GM12892 (cell line): Measurements from ENCODE around the gene PPP2R5C.

ENCODE experiments used
- DNase-seq: peaks from one replicate; pipeline ENCODE4 v3.0.0; 2011; ENCODE audit not compliant: insufficient read length
- FAIRE-seq: peaks from 2 replicates; lab custom pipeline; 2011; peaks lifted over from hg19 to GRCh38; lab: Jason Lieb, UNC
- POLR2A ChIP-seq: IDR thresholded peaks from 2 replicates; pipeline ENCODE4 v1.6.1; 2011; ENCODE audit warnings: low read depth, low read length, control low read depth
- POLR2AphosphoS5 ChIP-seq: IDR thresholded peaks from 2 replicates; pipeline ENCODE4 v1.6.1; 2011; ENCODE audit warnings: low read depth, low read length, control low read depth
- TAF1 ChIP-seq: IDR thresholded peaks from 2 replicates; pipeline ENCODE4 v1.6.1; 2011; ENCODE audit warnings: low read depth, mild to moderate bottlenecking, control low read depth, low read length, borderline replicate concordance

Gene PPP2R5C

DNA sequence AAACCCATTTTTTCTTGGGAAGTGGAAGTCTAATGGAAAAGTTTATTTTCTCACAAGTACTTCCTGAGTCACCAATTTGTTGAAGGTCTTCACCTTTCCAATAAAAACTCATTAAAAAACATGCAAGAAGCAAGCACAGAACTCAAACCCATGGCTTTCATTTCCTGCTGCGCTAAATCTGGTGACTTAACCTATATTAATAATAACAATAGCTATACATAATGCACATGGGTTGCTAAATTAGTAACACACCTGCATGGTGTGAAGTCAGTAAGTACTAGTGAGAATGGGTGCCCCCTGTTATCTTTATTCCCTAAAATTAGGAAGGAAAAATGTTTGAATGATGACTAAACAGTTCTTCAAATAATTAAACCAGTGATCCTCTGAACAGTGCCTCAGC, 52.3 kb downstream of the PPP2R5C start:
- FAIRE-seq (no peak), DNase-seq (no peak)
- TF ChIP-seq POLR2A = no peak
- TF ChIP-seq TAF1 = no peak
- no peak for TF ChIP-seq POLR2AphosphoS5

DNA sequence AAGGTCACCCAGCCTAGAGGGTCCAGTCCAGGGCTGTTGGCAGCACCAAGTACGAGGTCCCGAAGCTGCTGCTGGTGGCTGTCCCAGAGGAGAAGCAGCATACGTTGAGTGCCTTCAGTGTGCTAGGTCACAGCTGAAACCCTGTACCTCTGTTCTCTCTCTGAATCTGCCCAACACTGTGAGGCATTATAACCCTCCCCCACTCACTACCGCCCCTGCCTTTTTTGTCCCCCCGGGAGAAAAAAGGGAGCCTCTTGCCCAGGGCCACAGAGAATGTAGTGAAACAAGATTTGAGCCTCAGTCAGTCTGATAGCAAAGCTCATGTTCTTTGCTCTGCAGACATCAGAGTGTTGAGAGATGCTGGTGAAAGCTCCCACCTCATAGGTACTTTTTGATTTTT, 53.4 kb downstream of the PPP2R5C start:
- FAIRE-seq (no peak), DNase-seq (no peak)
- TF ChIP-seq POLR2A = 0 out of 2 replicates have a peak, but pooled peaks have one; percentile 20
- no peak for TF ChIP-seq TAF1
- no peak for TF ChIP-seq POLR2AphosphoS5

DNA sequence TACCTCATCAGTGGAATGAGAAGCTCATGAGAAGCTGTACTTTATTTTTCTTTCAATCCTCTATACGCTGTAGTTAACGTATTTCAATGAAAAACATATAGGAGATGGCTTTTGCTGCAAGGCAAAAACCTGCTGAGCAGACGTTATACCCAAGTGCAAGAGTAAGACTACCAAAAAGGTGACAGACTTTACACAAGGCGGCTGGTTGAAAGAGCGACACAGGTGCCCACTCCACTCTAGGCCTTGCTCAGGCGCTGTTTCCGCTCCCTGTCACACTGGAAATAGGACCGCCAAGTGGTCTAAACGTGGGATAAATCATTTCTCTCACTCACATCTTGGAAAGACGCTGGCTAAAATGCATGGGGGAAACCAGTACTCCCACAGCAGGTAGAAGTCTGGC, 54.5 kb downstream of the PPP2R5C start:
- DNase-seq (no peak), FAIRE-seq (no peak)
- TF ChIP-seq TAF1 = no peak
- no peak for TF ChIP-seq POLR2AphosphoS5

DNA sequence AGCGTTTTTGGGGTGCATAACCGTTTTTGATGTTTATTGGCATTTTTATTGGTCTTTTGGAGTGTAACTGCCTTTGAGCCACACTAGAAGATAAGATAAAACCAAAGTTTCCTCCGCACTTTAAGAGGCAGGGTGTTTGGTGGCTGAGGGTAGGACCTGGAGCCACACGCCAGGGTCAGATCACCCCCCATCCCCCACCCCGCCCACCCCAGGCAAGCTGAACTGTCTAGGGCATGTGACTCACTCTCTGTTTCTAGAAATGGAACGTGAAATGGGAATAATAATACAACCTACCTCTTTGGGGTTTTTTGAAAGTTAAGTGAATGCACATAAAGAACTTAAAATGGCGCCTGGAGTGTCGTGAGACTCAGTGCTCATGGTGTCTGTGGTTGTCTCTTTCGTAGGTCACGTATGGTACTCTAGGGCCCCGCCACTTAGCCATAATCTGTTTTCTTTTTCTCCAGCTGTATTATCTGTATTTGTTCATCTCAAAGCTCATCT, 56.0 kb downstream of the PPP2R5C start:
- FAIRE-seq = no peak
- TF ChIP-seq POLR2AphosphoS5 (no peak), TAF1 (no peak), POLR2A (no peak)
- DNase-seq = no peak

DNA sequence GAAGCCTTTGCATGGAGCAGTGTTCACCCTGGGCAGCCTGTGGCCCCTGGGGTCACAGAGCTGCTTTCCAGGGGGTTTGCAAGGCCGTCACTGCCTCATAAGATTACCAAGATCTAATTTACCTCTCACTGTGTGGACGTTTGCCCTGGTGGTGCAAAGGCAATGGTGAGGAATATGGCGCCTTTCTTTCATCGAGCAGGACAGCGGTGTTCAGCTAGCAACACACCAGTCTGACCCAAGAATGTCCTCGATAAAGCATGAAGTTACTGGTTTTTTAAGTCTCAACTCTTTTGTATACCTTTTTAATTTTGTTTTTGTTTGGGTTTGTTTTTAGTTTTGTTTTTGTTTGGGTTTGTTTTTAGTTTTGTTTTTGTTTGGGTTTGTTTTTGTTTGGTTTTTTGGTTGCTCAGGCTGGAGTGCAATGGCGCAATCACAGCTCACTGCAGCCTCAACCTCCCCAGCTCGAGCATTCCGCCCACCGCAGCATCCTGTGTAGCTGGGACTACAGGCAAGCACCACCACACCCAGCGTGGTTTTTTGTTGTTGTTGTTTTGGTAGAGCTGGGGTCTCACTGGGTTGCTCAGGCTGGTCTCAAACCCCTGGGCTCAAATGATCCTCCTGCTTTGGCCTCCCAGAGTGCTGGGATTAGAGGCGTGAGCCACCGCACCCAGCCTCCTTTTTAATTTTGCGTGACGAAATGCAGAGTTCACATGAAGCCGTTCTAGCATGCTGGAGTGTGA, 57.9 kb downstream of the PPP2R5C start:
- FAIRE-seq = no peak
- no peak for DNase-seq
- TF ChIP-seq POLR2A = no peak
- no peak for TF ChIP-seq TAF1
- TF ChIP-seq POLR2AphosphoS5 = no peak

DNA sequence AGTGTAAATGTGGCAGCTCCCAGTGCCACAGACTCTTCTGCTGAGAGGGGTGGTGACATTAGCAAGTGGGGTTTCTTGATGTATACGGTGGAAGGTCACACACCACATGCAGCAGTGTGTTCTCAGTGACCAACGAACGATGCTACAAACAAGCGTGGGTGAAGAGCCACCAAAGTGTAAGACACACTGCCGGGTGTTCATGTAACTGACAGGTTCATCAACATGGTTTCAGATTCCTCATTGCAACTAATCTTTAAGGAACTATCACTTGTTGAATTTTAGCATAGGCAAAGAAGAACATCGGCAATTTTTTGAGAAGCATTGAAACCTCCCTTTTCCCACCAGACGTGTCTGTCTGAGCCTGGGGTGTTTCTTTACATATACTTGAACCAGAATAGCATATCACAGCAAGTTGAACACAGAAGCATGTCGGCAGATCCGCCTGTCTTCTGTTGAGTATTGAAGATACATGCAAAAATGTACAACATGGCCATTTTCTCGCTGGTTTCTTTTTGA, 58.8 kb downstream of the PPP2R5C start:
- DNase-seq = no peak
- peak; percentile 89 for FAIRE-seq
- TF ChIP-seq POLR2A = no peak

DNA sequence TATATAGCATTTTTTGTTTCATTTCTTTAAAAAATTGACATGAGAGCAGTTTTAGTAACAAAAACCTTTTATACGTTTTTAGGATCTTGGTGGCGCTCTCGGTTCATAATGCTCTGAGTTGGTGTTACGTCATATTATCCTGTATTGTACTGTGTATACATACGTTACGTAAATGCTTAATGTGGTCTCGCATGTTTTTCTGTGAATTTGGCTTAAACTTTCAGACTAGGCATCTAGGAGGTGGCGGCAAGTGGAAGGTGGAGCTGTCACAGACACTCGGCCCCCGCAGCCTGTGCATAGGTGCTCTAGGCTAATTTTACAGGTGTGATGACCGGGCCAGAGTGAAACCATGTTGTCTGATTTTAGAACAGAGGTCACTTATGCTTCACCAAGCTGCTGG, 60.0 kb downstream of the PPP2R5C start:
- no peak for TF ChIP-seq POLR2A
- no peak for TF ChIP-seq TAF1
- TF ChIP-seq POLR2AphosphoS5 = no peak
- no peak for DNase-seq
- FAIRE-seq = no peak

- no peak for DNase-seq
- no peak for FAIRE-seq
These were observed 61.6 kb downstream of the PPP2R5C start for GRCh38 chr14:101823066-101823465.

GRCh38 chr14:101823511-101824120, 62.1 kb downstream of the PPP2R5C start:
- FAIRE-seq (peak; percentile 93), DNase-seq (no peak)
- TF ChIP-seq POLR2A (peak; percentile 46), POLR2AphosphoS5 (peak; percentile 73; the same call in 1 of the 2 replicates), TAF1 (no peak)

More at GRCh38 chr14:101823066-101823465, 61.6 kb downstream of the PPP2R5C start:
- TF ChIP-seq TAF1 = no peak
- TF ChIP-seq POLR2AphosphoS5 = no peak
- no peak for TF ChIP-seq POLR2A

DNA sequence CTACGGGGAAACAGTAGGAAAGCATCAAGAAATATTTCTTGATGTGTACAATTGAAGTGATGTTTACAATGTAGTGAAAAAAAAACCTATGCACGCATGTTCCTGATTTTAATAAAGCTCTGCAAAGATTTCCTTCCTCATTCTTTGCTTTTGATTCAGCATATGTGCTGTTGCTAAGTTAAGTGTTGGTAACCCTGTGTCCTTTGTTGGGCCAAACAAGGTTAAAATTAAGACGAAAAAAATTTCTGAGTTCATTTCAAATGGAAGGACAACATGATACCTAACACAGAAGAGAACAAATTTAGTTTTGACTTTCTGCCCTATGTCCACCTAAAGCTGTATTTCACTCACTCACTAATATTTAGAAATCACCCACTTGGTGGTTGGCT, 62.8 kb downstream of the PPP2R5C start:
- TF ChIP-seq POLR2A (no peak), TAF1 (no peak), POLR2AphosphoS5 (no peak)
- FAIRE-seq (no peak), DNase-seq (no peak)

- TF ChIP-seq TAF1 (no peak), POLR2A (no peak), POLR2AphosphoS5 (no peak; the same call in 1 of the 2 replicates)
- peak; percentile 17 for FAIRE-seq
- no peak for DNase-seq
These were observed 64.3 kb downstream of the PPP2R5C start for GRCh38 chr14:101825797-101826196.
